Sigmoid colon (tissue), 7 donors: ENCODE data around the gene SP6. TPM values are rescaled to one million over a fixed set of nuclear protein-coding genes. Genes with fewer than 3 reads are reported as not detected.

Source experiments
- DNase-seq: peaks from one replicate; pipeline ENCODE4 v3.0.0-alpha.2; 2019
- H3K27ac ChIP-seq, 4 donors: fragments of 200-600 bp; sonication (generic); one replicate each; pipeline ENCODE4 v1.5.1; 2016 to 2019; ENCODE audit warnings: mild to moderate bottlenecking in 1 of 4
- H3K27me3 ChIP-seq, 3 donors: fragments of 200-600 bp; sonication (generic); one replicate each; pipeline ENCODE4 v1.5.1; 2019; ENCODE audit warnings: mild to moderate bottlenecking in 1 of 3
- H3K36me3 ChIP-seq, 4 donors: fragments of 200-600 bp; sonication (generic); one replicate each; pipeline ENCODE4 v1.5.1; 2016 to 2019
- H3K4me1 ChIP-seq, 4 donors: fragments of 200-600 bp; sonication (generic); one replicate each; pipeline ENCODE4 v1.5.1; 2017 to 2019
- H3K4me3 ChIP-seq, 4 donors: fragments of 200-600 bp; sonication (generic); one replicate each; pipeline ENCODE4 v1.5.1; 2017 to 2019; ENCODE audit warnings: mild to moderate bottlenecking in 2 of 4, moderate library complexity in 1 of 4
- H3K9me3 ChIP-seq, 4 donors: fragments of 200-600 bp in 3 of 4; sonication (generic) in 3 of 4; one replicate each; pipeline versions ENCODE4 v1.5.1 to v1.6.1; 2013 to 2019
- CTCF ChIP-seq, 4 experiments: fragments of 450-650 bp in 3 of 4; fragments of 200-600 bp in 1 of 4; IDR thresholded peaks; one replicate each; pipeline ENCODE4 v1.5.1; 2016 to 2019; ENCODE audit warnings: antibody characterized with exemption in 4 of 4, mild to moderate bottlenecking in 3 of 4, moderate library complexity in 2 of 4
- EP300 ChIP-seq, 4 donors: sonication (generic); formaldehyde crosslinking; IDR thresholded peaks; one replicate each; pipeline ENCODE4 v1.6.1; 2017; ENCODE audit warnings: antibody characterized with exemption in 4 of 4
- POLR2A ChIP-seq, 2 donors: fragments of 450-650 bp; IDR thresholded peaks; one replicate each; pipeline ENCODE4 v1.6.1; 2016; ENCODE audit warnings: antibody characterized with exemption in 2 of 2, mild to moderate bottlenecking in 2 of 2, moderate library complexity in 2 of 2
- POLR2AphosphoS5 ChIP-seq, 4 donors: sonication (generic); formaldehyde crosslinking; IDR thresholded peaks; one replicate each; pipeline ENCODE4 v1.6.1; 2017; ENCODE audit warnings: antibody characterized with exemption in 4 of 4
- WGBS, 2 donors: extraction: QIAGEN DNeasy Blood & Tissue Kit; methylation state at CpG; one replicate each; pipeline ENCODE4 v1.1.7; 2013; 5-methylcytosine and 5-hydroxymethylcytosine counted together
- intact Hi-C: fragments of 100-400 bp; cut with DNase I; formaldehyde crosslinking; loops from one replicate; pipeline ENCODE4 v1.15.1; 2023
- polyA plus RNA-seq, 3 donors: library from polyadenylated mRNA; stranded (reverse); fragments of 200-250 nt; gene quantifications; one replicate each; pipeline ENCODE4 v1.2.3, GENCODE V29; 2013
- total RNA-seq, 4 donors: library from RNA; depleted of rRNA; stranded (reverse); fragments of >200 nt; gene quantifications; one replicate each; pipeline ENCODE4 v1.1.0, GENCODE V29; 2016
- donor health status: healthy with polysubstance abuse.
- donor health status: Bipolar disorder and iron deficiency.
- donor health status: healthy.

Gene SP6
- total and polyA plus RNA-seq, 7 donors: 0.16 to 18.8 (median 2.3) TPM; not detected in 3

GRCh38 chr17:47860386-47860785, 9.4 kb upstream of the SP6 start:
- WGBS, 2 donors: 92% methylated on average over 5 of the region's 5 CpGs

GRCh38 chr17:47857551-47858455, 6.8 kb upstream of the SP6 start:
- Histone ChIP-seq H3K9me3 (no peaks in the 10 kb centered on the region), H3K27me3 (peaks cover 25 to 76% (median 65%) of the 10 kb centered on the region in 3 donors), H3K4me1 (no peaks in the 10 kb centered on the region), H3K27ac (no peak overlapping the region), H3K4me3 (no peak overlapping the region), H3K36me3 (no peaks in the 10 kb centered on the region)
- intact Hi-C loops: no loop called here
- 68 to 87% methylated on average over 16 of the region's 16 CpGs for WGBS, 2 donors
- TF ChIP-seq POLR2A (IDR thresholded peaks at IDR 0.05) (no peak), POLR2AphosphoS5 (IDR thresholded peaks at IDR 0.05) (no peak), CTCF (IDR thresholded peaks at IDR 0.05) (no peak), EP300 (IDR thresholded peaks at IDR 0.05) (no peak)
- DNase-seq: no peak

More at GRCh38 chr17:47860386-47860785, 9.4 kb upstream of the SP6 start:
- Histone ChIP-seq H3K4me3 (no peak overlapping the region), H3K27ac (no peak overlapping the region), H3K9me3 (no peaks in the 10 kb centered on the region), H3K4me1 (no peaks in the 10 kb centered on the region), H3K36me3 (no peaks in the 10 kb centered on the region), H3K27me3 (peaks cover 5 to 59% (median 43%) of the 10 kb centered on the region in 3 donors)
- no peak for TF ChIP-seq POLR2A (IDR thresholded peaks at IDR 0.05)
- TF ChIP-seq POLR2AphosphoS5 (IDR thresholded peaks at IDR 0.05): no peak
- intact Hi-C loops: no loop called here
- DNase-seq: no peak

- Histone ChIP-seq H3K4me3 (no peak overlapping the region), H3K4me1 (peaks cover 0 to 4% (median under 1%) of the 10 kb centered on the region in 4 donors), H3K27me3 (peaks cover 31 to 85% (median 74%) of the 10 kb centered on the region in 3 donors), H3K9me3 (no peaks in the 10 kb centered on the region), H3K27ac (no peak overlapping the region), H3K36me3 (no peaks in the 10 kb centered on the region)
- intact Hi-C loops: no loop called here
- TF ChIP-seq POLR2A (IDR thresholded peaks at IDR 0.05) (no peak), EP300 (IDR thresholded peaks at IDR 0.05) (no peak), POLR2AphosphoS5 (IDR thresholded peaks at IDR 0.05) (no peak), CTCF (IDR thresholded peaks at IDR 0.05) (no peak)
- DNase-seq: no peak
Observed at GRCh38 chr17:47856830-47857229, 5.9 kb upstream of the SP6 start.

- Histone ChIP-seq H3K36me3 (no peaks in the 10 kb centered on the region), H3K27me3 (peaks cover 39 to 87% (median 85%) of the 10 kb centered on the region in 3 donors), H3K4me3 (no peak overlapping the region), H3K27ac (no peak overlapping the region), H3K9me3 (no peaks in the 10 kb centered on the region), H3K4me1 (peaks cover 0 to 15% (median 11%) of the 10 kb centered on the region in 4 donors)
- intact Hi-C loops: no loop called here
- WGBS, 2 donors: 47 to 52% methylated on average over 3 of the region's 3 CpGs
- DNase-seq: no peak
- TF ChIP-seq POLR2AphosphoS5 (IDR thresholded peaks at IDR 0.05): no peak
Observed at GRCh38 chr17:47855737-47856136, 4.8 kb upstream of the SP6 start.

GRCh38 chr17:47853616-47854015, 2.7 kb upstream of the SP6 start:
- H3K27ac ChIP-seq: no peak overlapping the region
- no peaks in the 10 kb centered on the region for H3K36me3 ChIP-seq
- H3K27me3 ChIP-seq: peaks cover 44 to 98% (median 92%) of the 10 kb centered on the region in 3 donors
- DNase-seq: no peak
- no peaks in the 10 kb centered on the region for H3K9me3 ChIP-seq
- H3K4me3 ChIP-seq: no peak overlapping the region
- 58 to 74% methylated on average over 5 of the region's 5 CpGs for WGBS, 2 donors
- peaks cover 0 to 19% (median 15%) of the 10 kb centered on the region in 4 donors for H3K4me1 ChIP-seq
- no peak for TF ChIP-seq CTCF (IDR thresholded peaks at IDR 0.05)
- no peak for TF ChIP-seq POLR2AphosphoS5 (IDR thresholded peaks at IDR 0.05)
- no peak for TF ChIP-seq POLR2A (IDR thresholded peaks at IDR 0.05)
- TF ChIP-seq EP300 (IDR thresholded peaks at IDR 0.05): no peak
- intact Hi-C loops: no loop called here
